Transverse colon (tissue), 4 donors: Measurements from ENCODE around the gene SS18.

Experiments
- CTCF ChIP-seq, 5 experiments: fragments of 200-600 bp in 3 of 5; fragments of 450-650 bp in 2 of 5; sonication (generic) in 3 of 5; IDR thresholded peaks; 1 replicate in 2 of 5; 2 replicates in 3 of 5; pipeline ENCODE4 v1.5.1; 2016 to 2017; ENCODE audit warnings: antibody characterized with exemption in 5 of 5, inconsistent platforms in 3 of 5, mild to moderate bottlenecking in 2 of 5, moderate library complexity in 1 of 5
- POLR2AphosphoS5 ChIP-seq, 3 donors: sonication (generic); formaldehyde crosslinking; IDR thresholded peaks; one replicate each; pipeline ENCODE4 v1.6.1; 2016; ENCODE audit warnings: antibody characterized with exemption in 3 of 3

DNA sequence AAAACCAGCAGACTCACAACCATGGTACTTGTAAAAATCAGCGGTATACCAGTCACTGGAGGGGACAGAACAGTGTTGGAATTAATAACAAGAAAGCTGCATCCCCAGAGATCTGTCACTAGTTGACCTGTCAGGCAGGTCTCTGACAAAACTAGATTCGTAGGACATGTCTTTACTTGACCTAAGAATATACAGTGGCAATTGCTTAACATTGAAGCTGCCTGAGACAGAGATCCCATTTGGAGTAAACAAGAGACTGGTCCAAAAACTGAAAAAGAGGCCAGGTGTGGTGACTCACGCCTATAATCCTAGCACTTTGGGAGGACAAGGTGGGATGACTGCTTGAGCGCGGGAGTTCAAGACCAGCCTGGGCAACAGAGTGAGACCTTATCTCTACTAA, 7.2 kb upstream of the SS18 start:
- TF ChIP-seq CTCF (IDR thresholded peaks at IDR 0.05) (no peak), POLR2AphosphoS5 (IDR thresholded peaks at IDR 0.05) (no peak)
